ENCODE results near the gene HTD2. TPM values are rescaled to one million over a fixed set of nuclear protein-coding genes. Genes with fewer than 3 reads are reported as not detected.
A peak's percentile ranks its signal among the peaks of the same experiment; 100 is the strongest.

Gene HTD2
- total and polyA plus RNA-seq, 9 of the 15 experiments (the other 6 are each of a cell fraction or from before 2014, with no cell fraction given), result 1.8 to 22.8 (median 9.6) TPM

DNA sequence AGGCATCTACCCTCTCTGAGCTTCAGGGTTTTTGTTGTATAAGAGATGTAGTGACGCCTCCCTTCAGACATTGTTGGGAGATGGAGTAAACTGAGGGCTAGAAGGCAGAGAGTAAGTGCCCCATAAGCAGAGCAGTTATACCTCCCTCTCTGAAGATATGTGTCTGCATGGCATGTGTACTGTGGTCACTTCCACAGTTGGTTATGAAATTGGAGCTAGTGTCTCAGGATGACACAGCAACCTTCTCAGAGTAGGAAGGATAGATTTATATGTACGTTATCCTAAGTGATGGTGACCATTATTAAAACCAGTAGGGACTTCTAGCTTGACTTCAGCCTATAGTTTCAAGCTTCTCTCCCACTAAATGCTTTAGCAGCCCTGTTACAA is 44.3 kb downstream of the HTD2 start:
- no peak overlapping the region for H2AFZ ChIP-seq (ENCODE audit: low read depth, low read length)
- FAIRE-seq (peak; percentile 60), DNase-seq (ENCODE audit: extremely low read depth in 1 of 4, low spot score in 3 of 4) (peak in 1 of 4 experiments; percentile 30), ATAC-seq (peak; percentile 83)
- H3K27me3 ChIP-seq (ENCODE audit: control insufficient read depth in 2 of 2, insufficient read depth in 2 of 2, low read length in 2 of 2), result no peaks in the 10 kb centered on the region
- CTCF ChIA-PET (ENCODE audit: low intra/inter-chr PET ratio), result no interaction called here
- H3K27ac ChIP-seq (ENCODE audit: extremely low read depth, low read depth, low read length), result peak overlapping the region; percentile 35; the same call in 1 of the 3 replicates
- in situ Hi-C loops (cut with MboI) (no loop called here), intact Hi-C loops (cut with micrococcal nuclease) (no loop called here)
- no peak overlapping the region; a peak in 1 of 4 replicates for H3K9ac ChIP-seq (ENCODE audit: insufficient read depth in 1 of 2, low read depth in 2 of 2, low read length in 2 of 2)
- no TSS peak for BruUV-seq (replicated peaks)
- no peaks in the 10 kb centered on the region; the same call in 2 of the 3 replicates for H3K36me3 ChIP-seq (ENCODE audit: control insufficient read depth, insufficient read depth, low read length)
- H4K20me1 ChIP-seq (replicated peaks; ENCODE audit: control insufficient read depth, insufficient read depth, low read length), result no peaks in the 10 kb centered on the region; the same call in 1 of the 2 replicates
- no peaks in the 10 kb centered on the region for H3K9me1 ChIP-seq (ENCODE audit: control insufficient read depth, insufficient read depth, low read length)
- WGBS (ENCODE audit: insufficient coverage, low coverage, missing lambda C conversion rate), result 10% methylated on average over 1 of the region's 2 CpGs
- peak overlapping the region; percentile 52 for H3K4me2 ChIP-seq (ENCODE audit: insufficient read depth, low read length)
- POLR2A ChIA-PET, result interaction anchor here (0.5 to 2.1 kb wide), 6 partner anchors 10 to 181 kb away, joined by 3 to 5 read pairs (median 4); partner anchors contain the start of gene PXK
- H3K9me3 ChIP-seq (replicated peaks; ENCODE audit: control insufficient read depth, insufficient read depth, low read depth, low read length), result no peaks in the 10 kb centered on the region
- peaks cover 0 to 17% of the 10 kb centered on the region in 2 experiments; a peak in 3 of 5 replicates for H3K4me1 ChIP-seq (replicated peaks in 1 of 2; ENCODE audit: control insufficient read depth in 2 of 2, insufficient read depth in 2 of 2, low read length in 2 of 2)
- no peaks in the 10 kb centered on the region; the same call in 2 of the 3 replicates for H3K79me2 ChIP-seq (ENCODE audit: control insufficient read depth, insufficient read depth, low read length)
- H3K4me3 ChIP-seq, result no peak overlapping the region
- TF ChIP-seq, protein P1, sequence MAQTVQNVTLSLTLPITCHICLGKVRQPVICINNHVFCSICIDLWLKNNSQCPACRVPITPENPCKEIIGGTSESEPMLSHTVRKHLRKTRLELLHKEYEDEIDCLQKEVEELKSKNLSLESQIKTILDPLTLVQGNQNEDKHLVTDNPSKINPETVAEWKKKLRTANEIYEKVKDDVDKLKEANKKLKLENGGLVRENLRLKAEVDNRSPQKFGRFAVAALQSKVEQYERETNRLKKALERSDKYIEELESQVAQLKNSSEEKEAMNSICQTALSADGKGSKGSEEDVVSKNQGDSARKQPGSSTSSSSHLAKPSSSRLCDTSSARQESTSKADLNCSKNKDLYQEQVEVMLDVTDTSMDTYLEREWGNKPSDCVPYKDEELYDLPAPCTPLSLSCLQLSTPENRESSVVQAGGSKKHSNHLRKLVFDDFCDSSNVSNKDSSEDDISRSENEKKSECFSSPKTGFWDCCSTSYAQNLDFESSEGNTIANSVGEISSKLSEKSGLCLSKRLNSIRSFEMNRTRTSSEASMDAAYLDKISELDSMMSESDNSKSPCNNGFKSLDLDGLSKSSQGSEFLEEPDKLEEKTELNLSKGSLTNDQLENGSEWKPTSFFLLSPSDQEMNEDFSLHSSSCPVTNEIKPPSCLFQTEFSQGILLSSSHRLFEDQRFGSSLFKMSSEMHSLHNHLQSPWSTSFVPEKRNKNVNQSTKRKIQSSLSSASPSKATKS (CRISPR knock-in tag; IDR thresholded peaks at IDR 0.05), result no peak
- TF ChIP-seq ZC3H8 (IDR thresholded peaks at IDR 0.05) (no peak), MAFG (tag; conservative IDR thresholded peaks at IDR 0.05) (peak; percentile 86), ZFPM2 (CRISPR knock-in tag; IDR thresholded peaks at IDR 0.05) (no peak), THRAP3 (IDR thresholded peaks at IDR 0.05; ENCODE audit: borderline replicate concordance) (no peak), ZFP30 (CRISPR knock-in tag; IDR thresholded peaks at IDR 0.05; ENCODE audit: borderline replicate concordance) (no peak), EP300 (IDR thresholded peaks at IDR 0.05; ENCODE audit: low read length) (0 out of 2 replicates have a peak, but pooled peaks have one; percentile 26), ELF1 (tag; IDR thresholded peaks at IDR 0.05) (no peak), BACH1 (tag; IDR thresholded peaks at IDR 0.05) (peak; percentile 49; the same call in 1 of the 2 replicates), ZBTB17 (CRISPR knock-in tag; IDR thresholded peaks at IDR 0.05) (no peak), CTBP1 (IDR thresholded peaks at IDR 0.05; ENCODE audit: borderline replicate concordance) (no peak), POLR2H (tag; IDR thresholded peaks at IDR 0.05; ENCODE audit: low read depth) (no peak), KDM1A (IDR thresholded peaks at IDR 0.05) (no peak)
- TF ChIP-seq, protein P2, sequence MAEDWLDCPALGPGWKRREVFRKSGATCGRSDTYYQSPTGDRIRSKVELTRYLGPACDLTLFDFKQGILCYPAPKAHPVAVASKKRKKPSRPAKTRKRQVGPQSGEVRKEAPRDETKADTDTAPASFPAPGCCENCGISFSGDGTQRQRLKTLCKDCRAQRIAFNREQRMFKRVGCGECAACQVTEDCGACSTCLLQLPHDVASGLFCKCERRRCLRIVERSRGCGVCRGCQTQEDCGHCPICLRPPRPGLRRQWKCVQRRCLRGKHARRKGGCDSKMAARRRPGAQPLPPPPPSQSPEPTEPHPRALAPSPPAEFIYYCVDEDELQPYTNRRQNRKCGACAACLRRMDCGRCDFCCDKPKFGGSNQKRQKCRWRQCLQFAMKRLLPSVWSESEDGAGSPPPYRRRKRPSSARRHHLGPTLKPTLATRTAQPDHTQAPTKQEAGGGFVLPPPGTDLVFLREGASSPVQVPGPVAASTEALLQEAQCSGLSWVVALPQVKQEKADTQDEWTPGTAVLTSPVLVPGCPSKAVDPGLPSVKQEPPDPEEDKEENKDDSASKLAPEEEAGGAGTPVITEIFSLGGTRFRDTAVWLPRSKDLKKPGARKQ (CRISPR knock-in tag; IDR thresholded peaks at IDR 0.05), result no peak
- TF ChIP-seq, protein P3, sequence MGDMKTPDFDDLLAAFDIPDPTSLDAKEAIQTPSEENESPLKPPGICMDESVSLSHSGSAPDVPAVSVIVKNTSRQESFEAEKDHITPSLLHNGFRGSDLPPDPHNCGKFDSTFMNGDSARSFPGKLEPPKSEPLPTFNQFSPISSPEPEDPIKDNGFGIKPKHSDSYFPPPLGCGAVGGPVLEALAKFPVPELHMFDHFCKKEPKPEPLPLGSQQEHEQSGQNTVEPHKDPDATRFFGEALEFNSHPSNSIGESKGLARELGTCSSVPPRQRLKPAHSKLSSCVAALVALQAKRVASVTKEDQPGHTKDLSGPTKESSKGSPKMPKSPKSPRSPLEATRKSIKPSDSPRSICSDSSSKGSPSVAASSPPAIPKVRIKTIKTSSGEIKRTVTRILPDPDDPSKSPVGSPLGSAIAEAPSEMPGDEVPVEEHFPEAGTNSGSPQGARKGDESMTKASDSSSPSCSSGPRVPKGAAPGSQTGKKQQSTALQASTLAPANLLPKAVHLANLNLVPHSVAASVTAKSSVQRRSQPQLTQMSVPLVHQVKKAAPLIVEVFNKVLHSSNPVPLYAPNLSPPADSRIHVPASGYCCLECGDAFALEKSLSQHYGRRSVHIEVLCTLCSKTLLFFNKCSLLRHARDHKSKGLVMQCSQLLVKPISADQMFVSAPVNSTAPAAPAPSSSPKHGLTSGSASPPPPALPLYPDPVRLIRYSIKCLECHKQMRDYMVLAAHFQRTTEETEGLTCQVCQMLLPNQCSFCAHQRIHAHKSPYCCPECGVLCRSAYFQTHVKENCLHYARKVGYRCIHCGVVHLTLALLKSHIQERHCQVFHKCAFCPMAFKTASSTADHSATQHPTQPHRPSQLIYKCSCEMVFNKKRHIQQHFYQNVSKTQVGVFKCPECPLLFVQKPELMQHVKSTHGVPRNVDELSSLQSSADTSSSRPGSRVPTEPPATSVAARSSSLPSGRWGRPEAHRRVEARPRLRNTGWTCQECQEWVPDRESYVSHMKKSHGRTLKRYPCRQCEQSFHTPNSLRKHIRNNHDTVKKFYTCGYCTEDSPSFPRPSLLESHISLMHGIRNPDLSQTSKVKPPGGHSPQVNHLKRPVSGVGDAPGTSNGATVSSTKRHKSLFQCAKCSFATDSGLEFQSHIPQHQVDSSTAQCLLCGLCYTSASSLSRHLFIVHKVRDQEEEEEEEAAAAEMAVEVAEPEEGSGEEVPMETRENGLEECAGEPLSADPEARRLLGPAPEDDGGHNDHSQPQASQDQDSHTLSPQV (IDR thresholded peaks at IDR 0.05), result peak; percentile 32; the same call in 1 of the 2 replicates

Data from K562 (cell line).